DND-41 (cell line): ENCODE measurements around the gene ETDB.

ENCODE experiments used
- CTCF ChIP-seq: IDR thresholded peaks from 2 replicates; pipeline ENCODE4 v1.5.1; 2012; ENCODE audit warnings: borderline replicate concordance, low read length, moderate library complexity, mild to moderate bottlenecking; ENCODE audit not compliant: poor library complexity, severe bottlenecking; ENCODE audit errors: extremely low read depth
- EZH2 ChIP-seq: IDR thresholded peaks from 3 replicates; pipeline ENCODE4 v1.6.1; 2012; ENCODE audit warnings: borderline replicate concordance, low read depth, mild to moderate bottlenecking, moderate library complexity, low read length, inconsistent platforms; ENCODE audit not compliant: severe bottlenecking

GRCh38 chrX:135114392-135114791, 5.9 kb downstream of the ETDB start:
- TF ChIP-seq CTCF (no peak), EZH2 (no peak)
